ENCODE results near the gene NRTN.
A peak's percentile ranks its signal among the peaks of the same experiment; 100 is the strongest.

NRTN gene

DNA sequence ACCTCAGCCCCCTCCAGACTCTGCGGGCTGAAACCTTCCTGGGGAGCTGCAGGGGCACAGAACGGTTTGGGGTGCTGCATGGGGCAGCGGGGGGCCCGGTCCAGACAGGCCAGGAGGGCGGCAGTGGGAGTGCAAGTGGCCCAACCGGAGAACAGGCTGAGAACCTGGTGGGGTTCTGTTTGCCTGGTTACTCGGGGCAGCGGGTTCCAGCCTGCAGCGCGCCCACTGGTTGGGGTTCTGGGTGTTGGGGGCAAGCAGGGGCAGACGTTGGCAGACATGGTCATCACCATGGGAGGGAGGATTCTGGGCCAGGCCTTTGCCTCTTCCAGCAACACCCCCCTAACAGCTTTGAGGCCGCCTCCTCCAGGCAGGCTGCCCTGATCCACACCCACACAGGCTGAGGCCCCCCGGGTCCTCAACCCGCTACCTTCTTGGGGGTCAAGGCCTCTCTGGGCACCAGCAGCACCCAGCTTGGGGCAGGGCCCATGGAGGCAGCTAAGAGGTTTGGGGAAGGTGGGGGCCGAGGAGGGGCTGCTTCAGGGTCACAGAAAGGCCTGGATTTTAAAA is 20.2 kb upstream of the NRTN start, which contains the start of gene PRR22:
Gene PRR22 (minus strand): TSS at position 166 of the 567 bp plus-strand sequence. CDS start 86 bp downstream, at position 80.
- no peaks in the 10 kb centered on the region for H3K27me3 ChIP-seq (ENCODE audit: low read depth)
- no peak for DNase-seq (ENCODE audit: low spot score in 2 of 2)
- peaks cover 55% of the 10 kb centered on the region for H3K36me3 ChIP-seq (replicated peaks)
- H3K4me1 ChIP-seq: no peaks in the 10 kb centered on the region
- no peaks in the 10 kb centered on the region for H3K9me3 ChIP-seq
- H3K4me3 ChIP-seq: no peak within 1 kb of the TSS
- in situ Hi-C loops (cut with MboI; ENCODE audit: low sequenced_read_pairs): no loop called here

GRCh38 chr19:5785423-5785822 is 19.4 kb upstream of the NRTN start:
- in situ Hi-C loops (cut with MboI; ENCODE audit: low sequenced_read_pairs): no loop called here
- Histone ChIP-seq H3K27me3 (ENCODE audit: low read depth) (no peaks in the 10 kb centered on the region), H3K9me3 (no peaks in the 10 kb centered on the region), H3K4me1 (peaks cover 4% of the 10 kb centered on the region; the same call in 1 of the 2 replicates), H3K36me3 (replicated peaks) (peaks cover 61% of the 10 kb centered on the region), H3K4me3 (no peak overlapping the region)
- DNase-seq (ENCODE audit: low spot score in 2 of 2): no peak

GRCh38 chr19:5786593-5787408 is 18.1 kb upstream of the NRTN start:
- in situ Hi-C loops (cut with MboI; ENCODE audit: low sequenced_read_pairs): no loop called here
- no peak overlapping the region for H3K4me3 ChIP-seq
- peaks cover 8% of the 10 kb centered on the region; the same call in 1 of the 2 replicates for H3K4me1 ChIP-seq
- no peaks in the 10 kb centered on the region for H3K9me3 ChIP-seq
- H3K27me3 ChIP-seq (ENCODE audit: low read depth): no peaks in the 10 kb centered on the region
- DNase-seq (ENCODE audit: low spot score in 2 of 2): no peak
- H3K36me3 ChIP-seq (replicated peaks): peaks cover 61% of the 10 kb centered on the region

GRCh38 chr19:5787409-5788182 is 17.3 kb upstream of the NRTN start:
- DNase-seq (ENCODE audit: low spot score in 2 of 2): no peak
- no peaks in the 10 kb centered on the region for H3K27me3 ChIP-seq (ENCODE audit: low read depth)
- no peaks in the 10 kb centered on the region for H3K9me3 ChIP-seq
- no peak overlapping the region for H3K4me3 ChIP-seq
- in situ Hi-C loops (cut with MboI; ENCODE audit: low sequenced_read_pairs): no loop called here
- peaks cover 61% of the 10 kb centered on the region for H3K36me3 ChIP-seq (replicated peaks)
- H3K4me1 ChIP-seq: peaks cover 8% of the 10 kb centered on the region; the same call in 1 of the 2 replicates

- in situ Hi-C loops (cut with MboI; ENCODE audit: low sequenced_read_pairs): no loop called here
- H3K36me3 ChIP-seq (replicated peaks): peaks cover 61% of the 10 kb centered on the region
Measured at GRCh38 chr19:5788422-5788821, 16.4 kb upstream of the NRTN start.

DNA sequence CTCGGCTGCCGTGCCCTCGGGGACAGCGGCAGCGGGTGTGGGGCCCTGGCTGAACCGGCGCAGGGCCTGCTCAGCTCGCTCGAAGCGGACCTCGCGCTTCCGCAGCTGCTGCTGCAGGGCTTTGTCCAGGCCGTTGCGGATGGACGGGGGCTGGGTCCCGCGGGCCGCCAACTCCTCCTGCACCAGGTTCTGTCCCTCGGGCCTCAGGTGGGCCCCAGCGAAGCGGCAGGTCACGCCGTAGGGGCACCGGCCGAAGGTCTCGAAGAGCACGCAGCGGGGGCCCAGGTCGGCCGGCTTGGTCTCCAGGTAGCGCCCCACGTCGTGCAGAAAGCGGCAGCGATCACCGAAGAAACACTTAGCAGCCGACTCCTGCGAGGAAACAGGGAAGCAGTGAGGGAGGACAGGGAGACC is 15.5 kb upstream of the NRTN start:
- Histone ChIP-seq H3K36me3 (replicated peaks) (peaks cover 56% of the 10 kb centered on the region), H3K4me1 (peaks cover 8% of the 10 kb centered on the region; the same call in 1 of the 2 replicates), H3K4me3 (no peak overlapping the region), H3K9me3 (no peaks in the 10 kb centered on the region), H3K27me3 (ENCODE audit: low read depth) (no peaks in the 10 kb centered on the region)
- DNase-seq (ENCODE audit: low spot score in 2 of 2): no peak
- in situ Hi-C loops (cut with MboI; ENCODE audit: low sequenced_read_pairs): no loop called here

More at GRCh38 chr19:5788422-5788821, 16.4 kb upstream of the NRTN start:
- DNase-seq (ENCODE audit: low spot score in 2 of 2): no peak
- no peaks in the 10 kb centered on the region for H3K9me3 ChIP-seq
- peaks cover 8% of the 10 kb centered on the region; the same call in 1 of the 2 replicates for H3K4me1 ChIP-seq
- no peaks in the 10 kb centered on the region for H3K27me3 ChIP-seq (ENCODE audit: low read depth)
- no peak overlapping the region for H3K4me3 ChIP-seq

DNA sequence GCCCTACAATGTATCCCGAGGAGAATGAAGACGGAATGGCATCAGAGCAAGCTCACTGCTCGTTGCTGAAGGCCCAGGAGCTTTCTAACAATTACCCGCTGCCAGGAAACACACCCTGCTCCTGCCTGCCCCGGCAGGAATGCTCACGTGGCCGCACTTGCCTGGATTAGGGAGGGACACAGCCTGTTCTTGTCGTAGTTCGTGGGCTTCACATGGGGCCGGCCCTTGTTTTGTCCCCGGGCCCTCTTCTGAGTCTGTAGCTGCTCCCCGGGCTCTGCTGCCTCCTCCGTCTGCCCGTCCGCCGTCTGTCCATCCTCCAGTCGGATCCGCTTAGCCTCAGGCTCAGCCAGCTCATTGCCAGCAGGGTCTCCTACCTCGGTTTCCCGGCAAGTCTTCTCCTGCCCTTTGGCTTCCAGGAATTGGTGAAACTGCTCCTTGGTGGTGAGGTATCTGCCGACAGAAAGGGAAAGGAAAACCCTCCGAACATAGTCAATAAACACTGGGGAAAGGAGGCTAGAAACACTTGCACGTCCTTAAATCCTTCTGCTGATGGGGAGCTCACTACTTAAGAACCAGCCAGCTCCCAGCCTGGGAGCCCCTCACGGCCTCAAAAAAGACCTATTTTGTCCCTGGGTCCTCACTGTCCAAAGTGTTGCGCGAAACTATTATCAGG is 14.8 kb upstream of the NRTN start:
- peaks cover 50% of the 10 kb centered on the region for H3K36me3 ChIP-seq (replicated peaks)
- no peaks in the 10 kb centered on the region for H3K27me3 ChIP-seq (ENCODE audit: low read depth)
- DNase-seq (ENCODE audit: low spot score in 2 of 2): no peak
- peaks cover 8% of the 10 kb centered on the region; the same call in 1 of the 2 replicates for H3K4me1 ChIP-seq
- no peaks in the 10 kb centered on the region for H3K9me3 ChIP-seq
- peak overlapping the region; percentile 73 for H3K4me3 ChIP-seq
- in situ Hi-C loops (cut with MboI; ENCODE audit: low sequenced_read_pairs): no loop called here

DNA sequence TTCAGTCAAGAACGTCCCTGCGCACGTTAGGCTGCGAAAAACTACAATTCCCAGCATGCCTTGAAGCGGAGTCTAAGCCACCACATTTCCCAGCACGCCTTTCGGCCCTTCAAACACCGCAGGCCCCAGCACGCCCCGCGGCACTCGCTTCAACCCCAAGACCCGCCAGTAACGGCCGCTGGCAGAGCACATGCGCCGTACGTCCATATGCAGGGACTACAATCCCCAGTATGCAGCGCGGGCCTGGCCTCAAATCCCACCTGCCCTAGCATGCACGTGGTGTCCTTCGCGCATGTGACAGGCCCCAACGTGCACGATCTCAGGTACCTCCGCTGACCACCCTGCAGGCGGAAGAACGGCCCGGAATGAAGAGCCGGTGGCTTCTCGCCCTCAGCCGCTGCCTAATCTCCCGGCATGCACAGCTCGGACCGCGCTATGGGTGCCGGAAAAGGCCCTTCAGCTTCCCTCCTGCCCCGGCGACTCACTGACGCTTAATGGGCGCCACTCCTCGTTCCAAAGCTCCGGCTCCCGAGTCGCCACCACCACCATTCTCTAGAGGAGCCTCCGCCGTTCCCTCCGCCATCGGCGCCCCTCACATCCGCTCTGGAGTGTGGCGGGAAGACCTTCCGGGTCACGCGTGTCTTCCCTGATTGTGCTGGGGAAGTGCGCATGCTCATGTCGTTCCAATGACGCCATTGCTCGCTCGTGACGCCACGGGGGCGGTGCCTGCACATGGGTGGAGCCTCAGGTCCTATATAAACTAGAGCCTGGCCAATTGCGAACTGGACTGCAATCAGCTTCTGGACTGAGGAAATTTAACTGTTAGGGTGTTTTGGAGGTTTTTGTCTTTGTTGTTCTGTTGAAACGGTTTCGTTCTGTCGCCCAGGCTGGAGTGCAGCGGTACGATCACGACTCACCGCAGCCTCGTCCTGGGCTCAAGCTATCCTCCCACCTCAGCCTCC is 14.0 kb upstream of the NRTN start, which contains the start of gene DUS3L:
Gene DUS3L (minus strand): TSS at position 605 of the 962 bp plus-strand sequence. CDS start 22 bp downstream, at position 583.
- peak within 1 kb of the TSS; percentile 73 for H3K4me3 ChIP-seq
- no peaks in the 10 kb centered on the region for H3K9me3 ChIP-seq
- peaks cover 42% of the 10 kb centered on the region for H3K36me3 ChIP-seq (replicated peaks)
- no peaks in the 10 kb centered on the region for H3K27me3 ChIP-seq (ENCODE audit: low read depth)
- peak; percentile 96 to 98 for DNase-seq (ENCODE audit: low spot score in 2 of 2)
- peaks cover 8% of the 10 kb centered on the region; the same call in 1 of the 2 replicates for H3K4me1 ChIP-seq
- in situ Hi-C loops (cut with MboI; ENCODE audit: low sequenced_read_pairs): no loop called here

- Histone ChIP-seq H3K9me3 (no peaks in the 10 kb centered on the region), H3K27me3 (ENCODE audit: low read depth) (no peaks in the 10 kb centered on the region), H3K4me3 (no peak overlapping the region), H3K4me1 (peaks cover 8% of the 10 kb centered on the region; the same call in 1 of the 2 replicates), H3K36me3 (replicated peaks) (peaks cover 30% of the 10 kb centered on the region)
- no peak for DNase-seq (ENCODE audit: low spot score in 2 of 2)
- in situ Hi-C loops (cut with MboI; ENCODE audit: low sequenced_read_pairs): no loop called here
Measured at GRCh38 chr19:5792224-5792623, 12.6 kb upstream of the NRTN start.

GRCh38 chr19:5793188-5793587 is 11.7 kb upstream of the NRTN start:
- H3K27me3 ChIP-seq (ENCODE audit: low read depth): no peaks in the 10 kb centered on the region
- peaks cover 21% of the 10 kb centered on the region for H3K36me3 ChIP-seq (replicated peaks)
- no peak overlapping the region for H3K4me3 ChIP-seq
- no peak for DNase-seq (ENCODE audit: low spot score in 2 of 2)
- peaks cover 8% of the 10 kb centered on the region; the same call in 1 of the 2 replicates for H3K4me1 ChIP-seq
- no peaks in the 10 kb centered on the region for H3K9me3 ChIP-seq
- in situ Hi-C loops (cut with MboI; ENCODE audit: low sequenced_read_pairs): no loop called here

- DNase-seq (ENCODE audit: low spot score in 2 of 2): no peak
- Histone ChIP-seq H3K27me3 (ENCODE audit: low read depth) (no peaks in the 10 kb centered on the region), H3K4me1 (peaks cover 3% of the 10 kb centered on the region; the same call in 1 of the 2 replicates), H3K36me3 (replicated peaks) (no peaks in the 10 kb centered on the region), H3K9me3 (no peaks in the 10 kb centered on the region), H3K4me3 (no peak overlapping the region)
- in situ Hi-C loops (cut with MboI; ENCODE audit: low sequenced_read_pairs): no loop called here
Measured at GRCh38 chr19:5795382-5795919, 9.4 kb upstream of the NRTN start.

DNA sequence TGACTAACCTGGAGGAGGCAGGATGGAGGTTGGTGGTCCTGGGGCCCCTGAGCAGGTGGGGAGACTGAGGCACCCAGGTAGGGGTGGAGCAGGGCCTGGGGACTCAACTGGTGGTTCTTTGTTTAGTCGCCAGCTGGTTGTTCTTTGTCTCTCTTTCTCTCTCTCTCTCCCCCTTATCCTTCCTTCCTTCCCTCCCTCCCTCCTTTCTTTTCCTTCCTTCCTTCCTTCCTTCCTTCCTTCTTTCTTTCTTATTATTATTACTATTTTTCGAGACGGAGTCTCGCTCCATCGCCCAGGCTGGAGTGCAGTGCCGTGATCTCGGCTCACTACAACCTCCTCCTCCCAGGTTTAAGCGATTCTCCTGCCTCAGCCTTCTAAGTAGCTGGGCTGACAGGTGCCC is 6.6 kb upstream of the NRTN start:
- H3K4me1 ChIP-seq: no peaks in the 10 kb centered on the region
- H3K27me3 ChIP-seq (ENCODE audit: low read depth): no peaks in the 10 kb centered on the region
- H3K36me3 ChIP-seq (replicated peaks): no peaks in the 10 kb centered on the region
- no peaks in the 10 kb centered on the region for H3K9me3 ChIP-seq
- DNase-seq (ENCODE audit: low spot score in 2 of 2): no peak
- H3K4me3 ChIP-seq: no peak overlapping the region
- in situ Hi-C loops (cut with MboI; ENCODE audit: low sequenced_read_pairs): no loop called here

Data from HAP-1 (cell line).